NCI-H510A (cell line): ENCODE results near the gene MYG1.

ENCODE experiments used
- DNase-seq: peaks from one replicate; lab custom pipeline; 2025; lab: John Stamatoyannopoulos, UW

The MYG1 gene, protein sequence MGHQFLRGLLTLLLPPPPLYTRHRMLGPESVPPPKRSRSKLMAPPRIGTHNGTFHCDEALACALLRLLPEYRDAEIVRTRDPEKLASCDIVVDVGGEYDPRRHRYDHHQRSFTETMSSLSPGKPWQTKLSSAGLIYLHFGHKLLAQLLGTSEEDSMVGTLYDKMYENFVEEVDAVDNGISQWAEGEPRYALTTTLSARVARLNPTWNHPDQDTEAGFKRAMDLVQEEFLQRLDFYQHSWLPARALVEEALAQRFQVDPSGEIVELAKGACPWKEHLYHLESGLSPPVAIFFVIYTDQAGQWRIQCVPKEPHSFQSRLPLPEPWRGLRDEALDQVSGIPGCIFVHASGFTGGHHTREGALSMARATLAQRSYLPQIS

GRCh38 chr12:53299454-53300180 lies at the start of gene MYG1:
Gene MYG1, plus strand, starts transcription at chr12:53299695. Its CDS starts 43 bp downstream, at chr12:53299738.
- DNase-seq, result peak; percentile 88

DNA sequence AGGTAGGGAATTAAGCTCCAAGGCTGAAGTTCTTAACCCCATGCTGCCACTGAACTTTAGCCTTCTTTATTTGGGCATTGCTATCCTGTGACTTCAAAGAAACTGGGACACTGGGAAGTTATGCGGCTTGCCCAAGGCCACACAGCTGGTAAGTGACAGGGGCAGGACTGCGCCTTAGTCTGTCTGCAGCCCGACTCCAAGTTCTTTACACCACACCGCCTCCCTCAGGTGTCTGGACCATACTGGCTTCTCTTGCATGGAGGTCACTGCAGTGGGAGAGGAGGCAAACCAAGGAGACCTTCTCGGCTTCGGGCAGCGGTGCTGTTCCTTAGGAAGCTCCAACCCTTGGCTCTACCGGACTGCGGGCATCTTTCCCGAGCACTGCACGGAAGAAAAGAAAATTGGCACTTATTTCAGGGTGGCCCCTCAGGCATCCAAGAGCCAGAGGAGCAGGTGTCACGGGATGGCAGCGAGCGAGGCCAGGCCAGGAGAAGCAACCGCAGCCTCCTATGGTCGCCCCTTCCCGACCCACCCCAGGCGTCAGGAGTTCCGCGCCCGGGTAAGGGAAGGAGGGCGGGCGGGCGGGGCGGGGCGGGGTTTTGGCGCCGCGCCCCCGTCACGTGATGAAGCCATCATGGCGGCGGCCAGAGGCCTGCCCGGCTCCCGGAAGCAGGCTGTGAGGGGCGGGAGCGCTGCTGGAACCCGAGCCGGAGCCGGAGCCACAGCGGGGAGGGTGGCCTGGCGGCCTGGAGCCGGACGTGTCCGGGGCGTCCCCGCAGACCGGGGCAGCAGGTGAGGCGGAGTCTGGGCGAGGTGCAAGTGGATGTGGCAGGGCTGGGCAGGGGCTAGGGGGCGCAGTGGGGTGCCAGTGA lies 47.8 kb upstream of the MYG1 start:
- DNase-seq, result peak; percentile 65

DNA sequence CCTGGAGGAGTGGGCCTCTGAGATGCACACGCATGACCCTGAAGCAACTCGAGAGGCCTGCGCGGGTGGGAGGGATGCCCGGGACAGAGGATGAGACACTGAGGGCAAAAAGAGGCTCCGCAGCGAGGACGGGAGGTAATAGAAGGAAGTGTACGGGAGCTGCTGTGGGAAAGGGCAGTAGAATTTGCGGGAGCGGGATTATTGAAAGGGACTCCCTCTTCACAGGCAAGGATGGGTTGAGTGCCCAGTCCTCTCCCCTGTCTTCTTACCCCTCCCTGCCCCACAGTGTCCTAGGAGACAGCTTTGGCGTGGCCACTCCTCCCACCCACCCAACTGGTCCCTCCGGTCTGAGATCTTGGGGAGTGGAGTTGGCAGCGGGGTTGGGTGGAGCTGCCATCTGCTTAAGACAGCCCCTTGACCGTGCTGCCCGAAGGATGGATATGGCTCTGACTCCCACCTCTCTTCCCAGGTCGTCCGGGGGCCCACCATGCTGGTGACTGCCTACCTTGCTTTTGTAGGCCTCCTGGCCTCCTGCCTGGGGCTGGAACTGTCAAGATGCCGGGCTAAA lies 47.1 kb upstream of the MYG1 start:
- peak; percentile 14 for DNase-seq

DNA sequence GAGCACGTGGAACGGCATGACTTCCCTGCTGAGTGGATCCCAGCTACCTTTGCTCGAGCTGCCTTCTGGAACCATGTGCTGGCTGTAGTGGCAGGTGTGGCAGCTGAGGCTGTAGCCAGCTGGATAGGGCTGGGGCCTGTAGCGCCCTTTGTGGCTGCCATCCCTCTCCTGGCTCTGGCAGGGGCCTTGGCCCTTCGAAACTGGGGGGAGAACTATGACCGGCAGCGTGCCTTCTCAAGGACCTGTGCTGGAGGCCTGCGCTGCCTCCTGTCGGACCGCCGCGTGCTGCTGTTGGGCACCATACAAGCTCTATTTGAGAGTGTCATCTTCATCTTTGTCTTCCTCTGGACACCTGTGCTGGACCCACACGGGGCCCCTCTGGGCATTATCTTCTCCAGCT lies 46.2 kb upstream of the MYG1 start:
- DNase-seq, result no peak

- no peak for DNase-seq
Measured at GRCh38 chr12:53254816-53255545, 44.5 kb upstream of the MYG1 start.

- DNase-seq, result no peak
Measured at GRCh38 chr12:53255996-53256395, 43.5 kb upstream of the MYG1 start.

GRCh38 chr12:53258541-53259539 lies 40.7 kb upstream of the MYG1 start:
- DNase-seq, result no peak

GRCh38 chr12:53259891-53260290 lies 39.6 kb upstream of the MYG1 start:
- no peak for DNase-seq

DNA sequence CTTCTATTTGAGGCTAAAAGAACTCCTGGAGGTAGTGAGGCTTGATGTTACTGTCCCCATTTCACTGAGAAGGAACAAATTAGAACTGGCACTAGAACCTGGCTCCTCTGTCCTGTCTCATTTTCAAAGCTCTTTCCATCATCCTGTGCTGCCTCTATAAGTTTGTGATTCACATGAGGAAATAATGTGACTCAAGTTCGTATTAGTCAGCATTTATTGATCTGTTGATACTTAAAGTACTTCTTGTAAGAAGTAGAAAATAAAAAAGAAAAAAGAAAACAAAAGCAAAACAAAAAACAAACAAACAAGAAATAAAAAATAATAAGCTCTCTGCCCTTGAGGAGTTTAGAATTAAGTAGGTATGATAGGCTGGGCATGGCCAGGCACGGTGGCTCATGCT lies 33.7 kb upstream of the MYG1 start:
- no peak for DNase-seq

DNA sequence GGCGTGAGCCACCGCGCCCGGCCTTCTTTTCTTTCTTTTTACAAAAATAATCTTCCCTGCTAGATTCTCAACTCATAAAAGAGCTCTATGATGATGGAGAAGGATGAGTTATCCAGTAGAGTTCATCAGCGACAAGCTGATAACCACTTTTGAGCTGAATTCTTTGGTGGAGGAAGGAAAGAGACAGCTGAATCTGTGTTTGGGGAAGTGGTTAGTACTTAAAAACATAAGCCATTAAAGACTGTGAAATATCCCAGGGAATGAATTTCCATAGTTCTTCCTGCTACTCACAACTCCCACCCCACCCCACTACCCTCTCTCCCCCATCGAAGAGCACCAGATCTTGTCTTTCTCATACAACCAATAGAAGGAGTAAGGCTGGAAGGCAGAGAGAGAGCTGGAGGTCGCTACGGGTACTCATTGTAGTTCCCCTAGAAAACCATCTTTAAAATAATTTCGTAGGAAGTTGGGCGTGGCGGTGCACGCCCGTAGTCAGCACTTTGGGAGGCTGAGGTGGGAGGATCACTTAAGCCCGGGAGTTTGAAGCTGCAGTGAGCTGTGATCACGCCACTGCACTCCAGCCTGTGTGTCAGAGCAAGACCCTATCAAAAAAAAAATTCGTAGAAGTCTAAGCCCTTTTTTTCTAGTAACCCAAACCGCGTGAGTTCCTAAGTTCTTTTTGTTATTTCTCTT lies 32.0 kb upstream of the MYG1 start:
- DNase-seq, result no peak

DNA sequence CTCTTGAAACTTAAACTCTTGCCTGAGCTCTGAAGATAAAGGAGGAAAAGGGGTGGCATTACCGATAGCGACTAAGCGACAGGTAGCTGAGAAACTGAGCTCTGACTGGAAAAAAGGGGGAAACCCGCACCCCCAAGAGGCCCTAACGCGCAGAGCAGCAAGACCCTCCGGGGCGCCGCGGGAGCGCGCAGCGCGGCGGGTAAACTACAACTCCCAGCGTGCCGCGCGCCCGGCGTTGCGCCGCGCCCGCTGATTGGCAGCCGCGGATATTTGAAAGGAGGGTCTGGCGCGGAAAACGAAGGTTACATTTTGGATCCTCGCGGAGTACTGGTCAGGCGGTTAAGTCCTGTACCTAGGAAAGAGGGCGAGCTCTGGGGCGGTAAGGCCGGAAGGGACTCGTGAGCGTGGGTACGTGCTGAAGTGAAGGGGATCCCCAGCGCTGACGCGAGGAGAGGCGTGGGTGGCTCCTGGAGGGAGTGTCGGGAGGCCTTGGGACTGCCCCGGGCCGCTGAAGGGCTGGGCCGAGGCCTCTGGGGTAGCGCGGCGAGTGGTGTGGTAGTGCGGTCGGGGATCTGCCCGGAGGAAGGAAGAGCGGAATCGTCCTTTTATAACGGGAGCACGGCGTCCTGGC lies 31.4 kb upstream of the MYG1 start, which contains the start of gene ESPL1:
TSS of gene ESPL1 (plus strand) at position 301 of the 631 bp plus-strand sequence. CDS start 468 bp downstream, outside the sequence.
- peak; percentile 58 for DNase-seq

DNA sequence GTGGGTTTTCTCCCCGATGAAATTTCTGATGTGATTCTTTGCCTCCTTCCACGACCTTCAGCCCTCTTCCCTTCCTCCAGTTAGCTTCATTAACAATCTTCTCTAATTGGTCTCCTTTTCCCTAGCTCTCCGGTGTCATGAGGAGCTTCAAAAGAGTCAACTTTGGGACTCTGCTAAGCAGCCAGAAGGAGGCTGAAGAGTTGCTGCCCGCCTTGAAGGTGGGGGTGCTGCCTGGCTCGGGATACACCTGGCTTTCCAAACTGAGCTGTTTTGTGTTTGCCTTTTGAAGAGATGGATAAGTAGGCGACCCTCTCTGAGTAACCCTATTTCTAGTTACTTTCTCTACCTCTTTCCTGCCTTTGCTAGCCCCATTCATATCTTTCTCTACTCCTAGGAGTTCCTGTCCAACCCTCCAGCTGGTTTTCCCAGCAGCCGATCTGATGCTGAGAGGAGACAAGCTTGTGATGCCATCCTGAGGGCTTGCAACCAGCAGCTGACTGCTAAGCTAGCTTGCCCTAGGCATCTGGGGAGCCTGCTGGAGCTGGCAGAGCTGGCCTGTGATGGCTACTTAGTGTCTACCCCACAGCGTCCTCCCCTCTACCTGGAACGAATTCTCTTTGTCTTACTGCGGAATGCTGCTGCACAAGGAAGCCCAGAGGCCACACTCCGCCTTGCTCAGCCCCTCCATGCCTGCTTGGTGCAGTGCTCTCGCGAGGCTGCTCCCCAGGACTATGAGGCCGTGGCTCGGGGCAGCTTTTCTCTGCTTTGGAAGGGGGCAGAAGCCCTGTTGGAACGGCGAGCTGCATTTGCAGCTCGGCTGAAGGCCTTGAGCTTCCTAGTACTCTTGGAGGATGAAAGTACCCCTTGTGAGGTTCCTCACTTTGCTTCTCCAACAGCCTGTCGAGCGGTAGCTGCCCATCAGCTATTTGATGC lies 30.6 kb upstream of the MYG1 start:
- DNase-seq, result no peak

GRCh38 chr12:53274445-53274844 lies 25.1 kb upstream of the MYG1 start:
- DNase-seq, result no peak

- no peak for DNase-seq
Measured at GRCh38 chr12:53276511-53276910, 23.0 kb upstream of the MYG1 start.

- no peak for DNase-seq
Measured at GRCh38 chr12:53277981-53278380, 21.5 kb upstream of the MYG1 start.

GRCh38 chr12:53279283-53279869 lies 20.1 kb upstream of the MYG1 start:
- no peak for DNase-seq

GRCh38 chr12:53279888-53280498 lies 19.5 kb upstream of the MYG1 start:
- DNase-seq, result no peak
